Subcutaneous abdominal adipose tissue (tissue), 5 donors: ENCODE results near the gene CHD5.
A peak's percentile ranks its signal among the peaks of the same experiment; 100 is the strongest.
"Not testable (repeated sequence)": the region's sequence is repeated elsewhere in the genome, so short reads cannot be mapped to it uniquely, and the experiment has no call there.

Experiments
- H3K27ac ChIP-seq: one replicate; pipeline ENCODE4 v1.7.0; 2013; ENCODE audit warnings: low read depth, mild to moderate bottlenecking, inconsistent platforms, low read length, moderate library complexity
- H3K27me3 ChIP-seq, 5 donors: one replicate each; pipeline ENCODE4 v1.7.0; 2013; ENCODE audit warnings: low read length in 5 of 5, inconsistent platforms in 1 of 5; ENCODE audit not compliant: control insufficient read depth in 5 of 5, insufficient read depth in 4 of 5
- H3K36me3 ChIP-seq, 5 donors: one replicate each; pipeline ENCODE4 v1.7.0; 2013; ENCODE audit warnings: low read length in 5 of 5; ENCODE audit not compliant: control insufficient read depth in 5 of 5, insufficient read depth in 5 of 5
- H3K4me1 ChIP-seq, 5 donors: one replicate each; pipeline ENCODE4 v1.7.0; 2013; ENCODE audit warnings: low read length in 5 of 5, mild to moderate bottlenecking in 3 of 5, moderate library complexity in 1 of 5; ENCODE audit not compliant: control insufficient read depth in 5 of 5, insufficient read depth in 5 of 5
- H3K4me3 ChIP-seq, 5 donors: one replicate each; pipeline ENCODE4 v1.7.0; 2013; ENCODE audit warnings: low read length in 5 of 5, low read depth in 1 of 5
- H3K9ac ChIP-seq, 5 donors: one replicate each; pipeline ENCODE4 v1.7.0; 2013; ENCODE audit warnings: low read length in 5 of 5, mild to moderate bottlenecking in 4 of 5, moderate library complexity in 3 of 5
- H3K9me3 ChIP-seq, 5 donors: one replicate each; pipeline ENCODE4 v1.7.0; 2013; ENCODE audit warnings: low read length in 5 of 5; ENCODE audit not compliant: control insufficient read depth in 5 of 5
- donor health status: healthy.
- donor health status: healthy.
- donor health status: healthy.
- donor health status: healthy.
- donor health status: healthy.

The CHD5 gene

GRCh38 chr1:6180268-6180706 is at the start of gene CHD5:
TSS of gene CHD5 (minus strand) at chr1:6180321. CDS start at chr1:6180023, 298 bp downstream.
- Histone ChIP-seq H3K9me3 (peaks cover 0 to 5% (median 0%) of the 10 kb centered on the region in 5 donors), H3K4me1 (peaks cover 0 to 28% (median 16%) of the 10 kb centered on the region in 5 donors), H3K9ac (no peak within 1 kb of the TSS), H3K36me3 (peaks cover 2 to 11% (median 4%) of the 10 kb centered on the region in 5 donors), H3K4me3 (no peak within 1 kb of the TSS), H3K27me3 (peaks cover 38 to 51% (median 43%) of the 10 kb centered on the region in 5 donors), H3K27ac (no peak within 1 kb of the TSS)

- peaks cover 6 to 10% (median 9%) of the 10 kb centered on the region in 5 donors for H3K4me1 ChIP-seq
- H3K27me3 ChIP-seq = no peaks in the 10 kb centered on the region
- H3K9me3 ChIP-seq = no peaks in the 10 kb centered on the region
- H3K36me3 ChIP-seq = peaks cover 6 to 55% (median 42%) of the 10 kb centered on the region in 5 donors
- no peak overlapping the region for H3K9ac ChIP-seq
- H3K27ac ChIP-seq = no peak overlapping the region
- no peak overlapping the region for H3K4me3 ChIP-seq
Measured at GRCh38 chr1:6225651-6226050, 45.5 kb upstream of the CHD5 start.

GRCh38 chr1:6224718-6225117 is 44.6 kb upstream of the CHD5 start:
- Histone ChIP-seq H3K27ac (no peak overlapping the region), H3K4me3 (no peak overlapping the region), H3K9me3 (no peaks in the 10 kb centered on the region), H3K27me3 (no peaks in the 10 kb centered on the region), H3K36me3 (peaks cover 6 to 50% (median 38%) of the 10 kb centered on the region in 5 donors), H3K9ac (no peak overlapping the region), H3K4me1 (peaks cover 6 to 10% (median 9%) of the 10 kb centered on the region in 5 donors)

- peaks cover 6 to 47% (median 34%) of the 10 kb centered on the region in 5 donors for H3K36me3 ChIP-seq
- no peaks in the 10 kb centered on the region for H3K27me3 ChIP-seq
- H3K9me3 ChIP-seq = no peaks in the 10 kb centered on the region
- no peak overlapping the region for H3K9ac ChIP-seq
- H3K4me3 ChIP-seq = no peak overlapping the region
- H3K27ac ChIP-seq = no peak overlapping the region
- H3K4me1 ChIP-seq = peaks cover 6 to 13% (median 10%) of the 10 kb centered on the region in 5 donors
Measured at GRCh38 chr1:6223617-6224016, 43.5 kb upstream of the CHD5 start.

- Histone ChIP-seq H3K27ac (peak overlapping the region; percentile 30), H3K9ac (no peak overlapping the region), H3K4me1 (peaks cover 6 to 15% (median 10%) of the 10 kb centered on the region in 5 donors), H3K9me3 (no peaks in the 10 kb centered on the region), H3K36me3 (peaks cover 6 to 44% (median 28%) of the 10 kb centered on the region in 5 donors), H3K4me3 (peak overlapping the region in 1 of 5 donors; percentile 11), H3K27me3 (no peaks in the 10 kb centered on the region)
Measured at GRCh38 chr1:6222636-6223035, 42.5 kb upstream of the CHD5 start.

GRCh38 chr1:6221210-6221784 is 41.2 kb upstream of the CHD5 start:
- Histone ChIP-seq H3K9me3 (no peaks in the 10 kb centered on the region), H3K27ac (no peak overlapping the region), H3K27me3 (peaks cover 0 to 2% (median 0%) of the 10 kb centered on the region in 5 donors), H3K4me3 (no peak overlapping the region), H3K9ac (no peak overlapping the region), H3K4me1 (peaks cover 6 to 15% (median 10%) of the 10 kb centered on the region in 5 donors), H3K36me3 (peaks cover 2 to 35% (median 16%) of the 10 kb centered on the region in 5 donors)

- H3K27ac ChIP-seq = no peak overlapping the region
- H3K4me3 ChIP-seq = no peak overlapping the region
- no peaks in the 10 kb centered on the region for H3K9me3 ChIP-seq
- H3K4me1 ChIP-seq = peaks cover 6 to 15% (median 10%) of the 10 kb centered on the region in 5 donors
- H3K27me3 ChIP-seq = peaks cover 0 to 2% (median 0%) of the 10 kb centered on the region in 5 donors
- no peak overlapping the region for H3K9ac ChIP-seq
- H3K36me3 ChIP-seq = peaks cover 2 to 31% (median 13%) of the 10 kb centered on the region in 5 donors
Measured at GRCh38 chr1:6220236-6220635, 40.1 kb upstream of the CHD5 start.

GRCh38 chr1:6219641-6220040 is 39.5 kb upstream of the CHD5 start:
- H3K36me3 ChIP-seq = peaks cover 2 to 25% (median 7%) of the 10 kb centered on the region in 5 donors
- not testable (repeated sequence) for H3K27ac ChIP-seq, H3K9me3 ChIP-seq, H3K9ac ChIP-seq, H3K27me3 ChIP-seq, H3K4me3 ChIP-seq
- H3K4me1 ChIP-seq = peaks cover 6 to 15% (median 10%) of the 10 kb centered on the region in 5 donors

- H3K36me3 ChIP-seq = peaks cover 0 to 14% (median 0%) of the 10 kb centered on the region in 5 donors
- no peak overlapping the region for H3K27ac ChIP-seq
- H3K27me3 ChIP-seq = peaks cover 0 to 2% (median 0%) of the 10 kb centered on the region in 5 donors
- H3K9me3 ChIP-seq = no peaks in the 10 kb centered on the region
- no peak overlapping the region for H3K9ac ChIP-seq
- peaks cover 6 to 15% (median 10%) of the 10 kb centered on the region in 5 donors for H3K4me1 ChIP-seq
- H3K4me3 ChIP-seq = no peak overlapping the region
Measured at GRCh38 chr1:6218375-6219164, 38.4 kb upstream of the CHD5 start.
